H1 (cell line): ENCODE data around the gene PKD2. TPM values are rescaled to one million over a fixed set of nuclear protein-coding genes. Genes with fewer than 3 reads are reported as not detected.

Experiments used
- CTCF ChIA-PET: fragments of 300-600 bp; sonication (Branson Sonifier 250); formaldehyde crosslinking; loops from one replicate; lab custom pipeline; 2021; ENCODE audit not compliant: partially characterized antibody; lab: Charles Lee
- POLR2A ChIA-PET: fragments of 300-600 bp; sonication (Branson Sonifier 250); formaldehyde crosslinking; loops from one replicate; lab custom pipeline; 2021; ENCODE audit warnings: inconsistent platforms; ENCODE audit not compliant: partially characterized antibody; lab: Charles Lee
- DNase-seq, 2 experiments: peaks; one replicate each; pipeline versions ENCODE4 v3.0.0 to v3.0.0-alpha.2; 2010 to 2022; ENCODE audit warnings: low spot score in 2 of 2, low read depth in 1 of 2, mixed read lengths in 1 of 2
- FAIRE-seq: peaks from 2 replicates; lab custom pipeline; 2011; peaks lifted over from hg19 to GRCh38; lab: Jason Lieb, UNC
- H2AFZ ChIP-seq: 2 replicates; pipeline ENCODE4 v1.8.1; 2012; ENCODE audit warnings: low read length, inconsistent platforms
- H2AK5ac ChIP-seq: 2 replicates; pipeline ENCODE4 v1.6.1; 2013; ENCODE audit warnings: low read depth, low read length
- H2BK120ac ChIP-seq: replicated peaks from 2 replicates; pipeline ENCODE3; 2013; ENCODE audit warnings: low read depth, low read length, inconsistent platforms
- H2BK12ac ChIP-seq: 2 replicates; pipeline ENCODE4 v1.6.1; 2013; ENCODE audit warnings: low read depth, low read length
- H2BK15ac ChIP-seq: 2 replicates; pipeline ENCODE4 v1.6.1; 2013; ENCODE audit warnings: low read length
- H2BK20ac ChIP-seq: 2 replicates; pipeline ENCODE4 v1.6.1; 2013; ENCODE audit warnings: low read length
- H2BK5ac ChIP-seq: 2 replicates; pipeline ENCODE4 v1.6.1; 2013; ENCODE audit warnings: low read depth, low read length
- H3K14ac ChIP-seq: 2 replicates; pipeline ENCODE4 v1.6.1; 2013; ENCODE audit warnings: inconsistent platforms; ENCODE audit not compliant: insufficient read length
- H3K18ac ChIP-seq: 2 replicates; pipeline ENCODE4 v1.6.1; 2013; ENCODE audit warnings: low read length; ENCODE audit errors: extremely low read depth
- H3K23ac ChIP-seq: 2 replicates; pipeline ENCODE4 v1.6.1; 2013; ENCODE audit warnings: inconsistent platforms; ENCODE audit not compliant: insufficient read length
- H3K23me2 ChIP-seq: 2 replicates; pipeline ENCODE4 v1.6.1; 2013; ENCODE audit warnings: low read depth, low read length
- H3K27ac ChIP-seq: 2 replicates; pipeline ENCODE4 v1.6.1; 2011; ENCODE audit warnings: low read depth, low read length, inconsistent platforms
- H3K27me3 ChIP-seq, 4 experiments: replicated peaks in 1 of 4; 1 replicate in 1 of 4; 2 replicates in 3 of 4; pipeline versions ENCODE4 v1.6.1 to v1.8.1; 2011 to 2013; ENCODE audit warnings: low read length in 3 of 4, mild to moderate bottlenecking in 3 of 4, inconsistent platforms in 2 of 4, mixed read lengths in 2 of 4, moderate library complexity in 1 of 4; ENCODE audit not compliant: control insufficient read depth in 3 of 4, insufficient read depth in 3 of 4; ENCODE audit errors: extremely low read depth in 1 of 4
- H3K36me3 ChIP-seq, 4 experiments: 2 replicates each; pipeline versions ENCODE4 v1.6.1 to v1.8.1; 2011 to 2013; ENCODE audit warnings: mild to moderate bottlenecking in 4 of 4, low read length in 3 of 4, moderate library complexity in 2 of 4, control low read depth in 1 of 4, inconsistent platforms in 1 of 4; ENCODE audit not compliant: insufficient read depth in 4 of 4, control insufficient read depth in 2 of 4
- H3K4ac ChIP-seq: replicated peaks from 2 replicates; pipeline ENCODE3; 2013; ENCODE audit warnings: low read length, low read depth, mixed read lengths, inconsistent platforms; ENCODE audit not compliant: insufficient read length
- H3K4me1 ChIP-seq, 4 experiments: replicated peaks in 1 of 4; 1 replicate in 1 of 4; 2 replicates in 3 of 4; pipeline versions ENCODE4 v1.6.1 to v1.8.1; 2011 to 2013; ENCODE audit warnings: low read length in 3 of 4, inconsistent platforms in 2 of 4, mixed read lengths in 1 of 4; ENCODE audit not compliant: insufficient read depth in 4 of 4, control insufficient read depth in 3 of 4
- H3K4me2 ChIP-seq, 2 experiments: 2 replicates each; pipeline versions ENCODE4 v1.6.1 to v1.8.1; 2011 to 2013; ENCODE audit warnings: low read depth in 2 of 2, low read length in 2 of 2, control low read depth in 1 of 2, inconsistent platforms in 1 of 2, mild to moderate bottlenecking in 1 of 2; ENCODE audit not compliant: insufficient read depth in 1 of 2
- H3K4me3 ChIP-seq, 4 experiments: fragments of 200-600, 300-600 bp in 1 of 4; sonication (generic), shearing (Covaris generic), sonication (Bioruptor Twin) in 1 of 4; 2 replicates each; pipeline versions ENCODE4 v1.5.1 to v1.8.1; 2011 to 2016; ENCODE audit warnings: low read length in 4 of 4, low read depth in 3 of 4, control low read depth in 2 of 4, inconsistent platforms in 2 of 4, mild to moderate bottlenecking in 2 of 4, mixed read lengths in 1 of 4, moderate library complexity in 1 of 4; ENCODE audit not compliant: insufficient read depth in 2 of 4; ENCODE audit errors: extremely low read depth in 1 of 4
- H3K56ac ChIP-seq: replicated peaks from 2 replicates; pipeline ENCODE3; 2013; ENCODE audit warnings: low read depth, mild to moderate bottlenecking, mixed read lengths, low read length, inconsistent platforms; ENCODE audit not compliant: insufficient read length
- H3K79me1 ChIP-seq: 2 replicates; pipeline ENCODE4 v1.6.1; 2013; ENCODE audit warnings: low read depth, low read length, control low read depth
- H3K79me2 ChIP-seq, 2 experiments: 2 replicates each; pipeline versions ENCODE4 v1.6.1 to v1.8.1; 2012 to 2013; ENCODE audit warnings: low read length in 2 of 2, mild to moderate bottlenecking in 2 of 2, inconsistent platforms in 1 of 2; ENCODE audit not compliant: insufficient read depth in 2 of 2, control insufficient read depth in 1 of 2
- H3K9ac ChIP-seq, 4 experiments: replicated peaks in 1 of 4; 1 replicate in 1 of 4; 2 replicates in 3 of 4; pipeline versions ENCODE4 v1.6.1 to v1.8.1; 2011 to 2013; ENCODE audit warnings: low read depth in 3 of 4, low read length in 3 of 4, control low read depth in 2 of 4, mild to moderate bottlenecking in 2 of 4, moderate library complexity in 2 of 4, inconsistent platforms in 1 of 4; ENCODE audit errors: extremely low read depth in 1 of 4
- H3K9me3 ChIP-seq, 2 experiments: 2 replicates each; pipeline versions ENCODE4 v1.6.1 to v1.8.1; 2012 to 2013; ENCODE audit warnings: mild to moderate bottlenecking in 2 of 2, moderate library complexity in 2 of 2, control low read depth in 1 of 2, inconsistent platforms in 1 of 2, low read depth in 1 of 2, low read length in 1 of 2, mixed read lengths in 1 of 2; ENCODE audit not compliant: insufficient read depth in 2 of 2
- H4K20me1 ChIP-seq, 2 experiments: replicated peaks in 1 of 2; 2 replicates each; pipeline versions ENCODE3 to v1.8.1; 2011 to 2013; ENCODE audit warnings: inconsistent platforms in 2 of 2, low read length in 2 of 2, mild to moderate bottlenecking in 1 of 2; ENCODE audit not compliant: insufficient read depth in 2 of 2, control insufficient read depth in 1 of 2
- H4K5ac ChIP-seq: 2 replicates; pipeline ENCODE4 v1.6.1; 2013; ENCODE audit warnings: low read length, low read depth, mixed read lengths, inconsistent platforms; ENCODE audit not compliant: insufficient read length
- H4K8ac ChIP-seq: 2 replicates; pipeline ENCODE4 v1.8.0; 2013; ENCODE audit warnings: mild to moderate bottlenecking, moderate library complexity, low read length, inconsistent platforms; ENCODE audit not compliant: insufficient read depth; ENCODE audit errors: extremely low read depth
- H4K91ac ChIP-seq: replicated peaks from 2 replicates; pipeline ENCODE3; 2013; ENCODE audit warnings: low read length, mixed read lengths, inconsistent platforms; ENCODE audit not compliant: insufficient read length
- BRCA1 ChIP-seq: IDR thresholded peaks from 2 replicates; pipeline ENCODE4 v1.6.1; 2012; ENCODE audit warnings: low read depth, low read length, improper control_type of control experiment
- RAD21 ChIP-seq, 2 experiments: IDR thresholded peaks in 1 of 2; conservative IDR thresholded peaks in 1 of 2; 2 replicates each; pipeline ENCODE4 v1.6.1; 2011; ENCODE audit warnings: low read depth in 2 of 2, low read length in 2 of 2, improper control_type of control experiment in 1 of 2, inconsistent platforms in 1 of 2, mild to moderate bottlenecking in 1 of 2, moderate library complexity in 1 of 2
- WGBS, 2 experiments: shearing (Covaris generic) in 1 of 2; methylation state at CpG; one replicate each; pipeline versions ENCODE4 v1.1.6 to v1.1.7; 2013 to 2015; ENCODE audit warnings: low lambda C conversion rate in 2 of 2, mixed read lengths in 2 of 2, inconsistent platforms in 1 of 2, low coverage in 1 of 2, missing lambda C conversion rate in 1 of 2; ENCODE audit not compliant: insufficient replicate concordance in 2 of 2, insufficient coverage in 1 of 2, insufficient read length in 1 of 2; ENCODE audit errors: extremely low coverage in 1 of 2, missing lambda C conversion rate in 1 of 2; 5-methylcytosine and 5-hydroxymethylcytosine counted together
- polyA plus RNA-seq, 7 experiments: library from polyadenylated mRNA; depleted of rRNA in 3 of 7; stranded (reverse) in 5 of 7; unstranded in 2 of 7; fragments of >200 nt in 5 of 7; fragments of 200-250 nt in 2 of 7; gene quantifications; 1 replicate in 5 of 7; 2 replicates in 1 of 7; 4 replicates in 1 of 7; pipeline versions ENCODE4 v1.2.1 to v1.2.3, GENCODE V29; 2011 to 2013; ENCODE audit warnings: missing spikeins in 2 of 7, mixed read lengths in 2 of 7
- total RNA-seq: library from RNA; stranded (reverse); fragmentation: NEBNext Ultra II Directional; extraction: Animal tissue kit (Norgen Biotek cat#: 25700); gene quantifications from 2 replicates; pipeline ENCODE4 v1.2.1, GENCODE V29; 2021
- TF ChIP-seq, protein P1 (sequence below): IDR thresholded peaks from 2 replicates; pipeline ENCODE4 v1.6.1; 2012; ENCODE audit warnings: inconsistent platforms

Gene PKD2
- total and polyA plus RNA-seq, 2 of the 8 experiments (the other 6 are each of a cell fraction or from before 2014, with no cell fraction given) = 16.0 to 32.0 TPM

DNA sequence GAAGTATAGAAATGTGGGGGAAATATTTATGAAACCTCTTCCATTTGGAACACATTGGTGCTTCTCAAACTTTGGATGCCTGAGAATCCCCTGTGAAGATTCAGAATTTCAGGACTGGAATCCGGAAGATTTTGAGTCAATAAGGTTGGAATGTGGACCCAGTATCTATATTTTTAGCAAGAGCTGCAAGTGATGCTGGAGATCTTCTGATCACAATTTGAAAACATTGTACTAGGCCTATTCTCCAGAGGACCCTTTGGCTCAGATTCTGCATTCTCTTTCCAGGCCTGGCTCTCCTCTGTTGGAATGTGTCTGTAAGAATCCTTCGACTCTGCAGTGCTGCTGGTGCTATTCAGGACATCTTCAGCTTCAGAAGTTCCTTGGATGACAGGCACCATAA lies 2.4 kb upstream of the PKD2 start:
- peaks cover 9% of the 10 kb centered on the region; the same call in 1 of the 2 replicates for H3K23me2 ChIP-seq
- peaks cover 0 to 4% (median 0%) of the 10 kb centered on the region in 4 experiments; a peak in 3 of 7 replicates for H3K27me3 ChIP-seq
- no peak overlapping the region for H3K27ac ChIP-seq
- no peak overlapping the region for H3K9ac ChIP-seq
- peaks cover 4 to 20% of the 10 kb centered on the region in 2 experiments; a peak in 3 of 4 replicates for H3K79me2 ChIP-seq
- no peaks in the 10 kb centered on the region for H3K9me3 ChIP-seq
- H2BK120ac ChIP-seq = no peak overlapping the region
- no peak overlapping the region for H2BK20ac ChIP-seq
- H3K14ac ChIP-seq = no peak overlapping the region
- no peak overlapping the region for H2AFZ ChIP-seq
- no peak overlapping the region for H3K18ac ChIP-seq
- TF ChIP-seq BRCA1 (no peak), RAD21 (IDR thresholded peaks at IDR 0.05 in 1 of 2, conservative IDR thresholded peaks at IDR 0.05 in 1 of 2; ENCODE audit: low read depth in 2 of 2, low read length in 2 of 2) (no peak)
- TF ChIP-seq, protein P1, sequence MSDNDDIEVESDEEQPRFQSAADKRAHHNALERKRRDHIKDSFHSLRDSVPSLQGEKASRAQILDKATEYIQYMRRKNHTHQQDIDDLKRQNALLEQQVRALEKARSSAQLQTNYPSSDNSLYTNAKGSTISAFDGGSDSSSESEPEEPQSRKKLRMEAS = no peak
- no peak overlapping the region for H3K4me3 ChIP-seq
- no peak overlapping the region for H2AK5ac ChIP-seq
- no peak overlapping the region for H4K8ac ChIP-seq
- H3K56ac ChIP-seq = no peak overlapping the region
- no peak overlapping the region for H4K5ac ChIP-seq
- H3K23ac ChIP-seq = no peak overlapping the region
- no peak overlapping the region for H3K4ac ChIP-seq
- peaks cover 2% of the 10 kb centered on the region; the same call in 1 of the 2 replicates for H3K79me1 ChIP-seq
- 85% methylated on average over 2 of the region's 2 CpGs; no CpG with 5 or more reads in 1 of the 2 experiments for WGBS, 2 experiments
- H2BK15ac ChIP-seq = no peak overlapping the region
- H3K4me2 ChIP-seq = no peak overlapping the region
- ChIA-PET CTCF (interaction anchor here (0.6 to 1.8 kb wide), 6 partner anchors 12 to 156 kb away, joined by 3 to 7 read pairs (median 3); no protein-coding TSS in a partner anchor), POLR2A (interaction anchor here (0.8 to 1.4 kb wide), 4 partner anchors 9 to 78 kb away, joined by 3 to 4 read pairs (median 3); no protein-coding TSS in a partner anchor)
- H2BK12ac ChIP-seq = no peak overlapping the region
- FAIRE-seq (no peak), DNase-seq (no peak)
- no peak overlapping the region for H4K91ac ChIP-seq
- peaks cover 0 to 7% (median 6%) of the 10 kb centered on the region in 4 experiments; a peak in 5 of 7 replicates for H3K4me1 ChIP-seq
- no peaks in the 10 kb centered on the region for H3K36me3 ChIP-seq
- H2BK5ac ChIP-seq = no peak overlapping the region
- H4K20me1 ChIP-seq = peaks cover 2 to 5% of the 10 kb centered on the region in 2 experiments
